Heart right ventricle (tissue), 16 donors: Measurements from ENCODE around the gene POGZ. TPM values are rescaled to one million over a fixed set of nuclear protein-coding genes. Genes with fewer than 3 reads are reported as not detected.

Source experiments
- ATAC-seq, 8 donors: fragments of 200-7000 bp; cut with Tn5 transposase; one replicate each; pipeline ENCODE4 v1.9.1; 2020; ENCODE audit warnings: mild to moderate bottlenecking in 8 of 8, moderate library complexity in 8 of 8, moderate number of reproducible peaks in 1 of 8
- DNase-seq, 2 donors: peaks; one replicate each; pipeline ENCODE4 v3.0.0-alpha.2; 2020
- H3K27ac ChIP-seq, 10 donors: fragments of 200-600 bp; sonication (generic) in 2 of 10; one replicate each; pipeline versions ENCODE4 v1.5.0 to v1.8.0; 2020 to 2022; ENCODE audit warnings: mild to moderate bottlenecking in 3 of 10
- H3K27me3 ChIP-seq, 7 donors: fragments of 200-600 bp; one replicate each; pipeline ENCODE4 v1.8.0; 2021 to 2022; ENCODE audit warnings: mild to moderate bottlenecking in 2 of 7
- H3K36me3 ChIP-seq, 9 donors: fragments of 200-600 bp; sonication (generic) in 1 of 9; one replicate each; pipeline versions ENCODE4 v1.5.0 to v1.8.0; 2020 to 2022; ENCODE audit warnings: mild to moderate bottlenecking in 2 of 9
- H3K4me1 ChIP-seq, 9 donors: fragments of 200-600 bp; sonication (generic) in 1 of 9; one replicate each; pipeline versions ENCODE4 v1.5.0 to v1.8.0; 2020 to 2022; ENCODE audit warnings: mild to moderate bottlenecking in 4 of 9
- H3K4me3 ChIP-seq, 10 donors: fragments of 200-600 bp; sonication (generic) in 2 of 10; one replicate each; pipeline versions ENCODE4 v1.5.0 to v1.8.0; 2020 to 2022; ENCODE audit warnings: mild to moderate bottlenecking in 7 of 10, moderate library complexity in 2 of 10
- H3K9me3 ChIP-seq, 11 donors: fragments of 200-600 bp in 10 of 11; sonication (generic) in 2 of 11; one replicate each; pipeline versions ENCODE4 v1.5.0 to v1.8.0; 2013 to 2022; ENCODE audit warnings: mild to moderate bottlenecking in 2 of 11, control low read depth in 1 of 11, moderate library complexity in 1 of 11
- WGBS, 2 donors: extraction: QIAGEN DNeasy Blood & Tissue Kit; methylation state at CpG; one replicate each; pipeline ENCODE4 v1.1.7; 2013; ENCODE audit warnings: inconsistent platforms in 1 of 2; 5-methylcytosine and 5-hydroxymethylcytosine counted together
- intact Hi-C, 10 donors: fragments of 100-400 bp; cut with DNase I; formaldehyde crosslinking; loops; one replicate each; pipeline versions ENCODE4 v1.11.1 to v1.14.2; 2022
- polyA plus RNA-seq, 2 donors: library from polyadenylated mRNA; stranded (reverse); fragments of 200-250 nt; gene quantifications; one replicate each; pipeline ENCODE4 v1.2.3, GENCODE V29; 2013
- total RNA-seq, 10 donors: library from RNA; stranded (reverse); fragmentation: NEBNext Ultra II Directional in 3 of 10; extraction: Animal tissue kit (Norgen Biotek cat#: 25700) in 3 of 10; gene quantifications; one replicate each; pipeline versions ENCODE4 v1.2.1 to v1.2.4, GENCODE V29; 2021 to 2023
- TF ChIP-seq, protein P1 (sequence below), 9 donors: fragments of 200-600 bp; sonication (generic) in 2 of 9; IDR thresholded peaks; one replicate each; pipeline versions ENCODE4 v1.5.0 to v1.8.0; 2021 to 2022; ENCODE audit warnings: antibody characterized with exemption in 9 of 9, mild to moderate bottlenecking in 5 of 9, moderate library complexity in 1 of 9
- donor health status: Arrhythmogenic right ventricular cardiomyopathy.
- donor health status: ischemic (EF 13 %, LVEDD 7.1; RV severe dilation, severe dysfunction).
- donor health status: healthy with polysubstance abuse.
- donor health status: DM: no; HTN: yes; CAD: no.
- donor health status: DM: no; HTN: no; CAD: no.
- donor health status: ischemic (EF 25% LVEDD 6.9; RV normal size, moderate dysfunction).
- donor health status: ischemic (EF 25% LVEDD 5.7; RV mildly dilated, moderate dysfunction).
- donor health status: healthy.
- donor health status: DM: yes; HTN: yes; CAD: no.
- donor health status: Ischemic cardiomyopathy.
- donor health status: ischemic (EF 35%, LVEDD 5.7; RV mildly dilated, moderate dysfunction).
- donor health status: nonischemic (EF 11% LVEDD 7.7; RV severe dilation, severe dysfunction).
- donor health status: DM: yes; HTN: yes; CAD: no.
- donor health status: PGD.
- donor health status: ischemic (EF 29% LVEDD 5.4; RV normal size, mild dysfunction).
- donor health status: nonischemic (EF 23%, LVEDD 6.1; RV moderate dilation, normal function).

Gene POGZ
- total and polyA plus RNA-seq, 12 donors = 8.2 to 58.6 (median 47.4) TPM

DNA sequence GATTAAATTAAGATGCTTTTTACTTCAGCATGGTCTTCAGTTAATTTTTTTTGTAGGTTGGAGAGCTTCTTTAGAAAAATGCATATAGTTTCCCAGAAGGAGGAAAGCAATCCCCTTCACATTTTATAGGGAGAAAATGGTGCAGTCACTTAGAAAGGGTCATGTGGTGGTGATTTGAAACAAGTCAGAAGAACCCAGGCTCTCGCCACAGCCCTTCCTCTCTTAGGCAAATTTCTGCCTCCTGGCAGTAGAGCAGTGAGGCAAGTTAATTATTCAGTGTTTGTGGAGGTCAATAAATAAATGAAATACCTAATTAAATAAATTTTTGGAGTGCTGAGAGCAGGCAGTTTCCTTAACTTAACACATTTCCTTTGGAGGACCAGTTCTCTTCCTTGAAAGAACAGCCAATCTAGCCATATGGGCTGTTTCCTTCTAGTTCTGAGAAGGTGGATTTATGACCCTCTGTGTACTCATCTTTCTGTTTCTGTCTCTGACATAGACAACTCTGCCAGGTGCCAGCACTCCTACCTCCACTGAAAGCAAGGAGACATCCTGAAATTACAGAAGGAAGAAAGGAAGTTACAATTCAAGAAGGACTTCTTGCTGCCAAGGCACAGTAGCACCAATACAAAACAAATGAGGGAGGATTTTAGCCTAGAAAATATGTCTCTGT lies 19.0 kb upstream of the POGZ start:
- intact Hi-C loops = loop anchor here in 1 of 10 donors (10.0 kb wide), 1 partner anchor 57 kb away; no protein-coding TSS in a partner anchor
- H3K4me3 ChIP-seq = no peak overlapping the region
- DNase-seq (no peak), ATAC-seq (no peak)
- H3K27me3 ChIP-seq = no peaks in the 10 kb centered on the region
- TF ChIP-seq, protein P1, sequence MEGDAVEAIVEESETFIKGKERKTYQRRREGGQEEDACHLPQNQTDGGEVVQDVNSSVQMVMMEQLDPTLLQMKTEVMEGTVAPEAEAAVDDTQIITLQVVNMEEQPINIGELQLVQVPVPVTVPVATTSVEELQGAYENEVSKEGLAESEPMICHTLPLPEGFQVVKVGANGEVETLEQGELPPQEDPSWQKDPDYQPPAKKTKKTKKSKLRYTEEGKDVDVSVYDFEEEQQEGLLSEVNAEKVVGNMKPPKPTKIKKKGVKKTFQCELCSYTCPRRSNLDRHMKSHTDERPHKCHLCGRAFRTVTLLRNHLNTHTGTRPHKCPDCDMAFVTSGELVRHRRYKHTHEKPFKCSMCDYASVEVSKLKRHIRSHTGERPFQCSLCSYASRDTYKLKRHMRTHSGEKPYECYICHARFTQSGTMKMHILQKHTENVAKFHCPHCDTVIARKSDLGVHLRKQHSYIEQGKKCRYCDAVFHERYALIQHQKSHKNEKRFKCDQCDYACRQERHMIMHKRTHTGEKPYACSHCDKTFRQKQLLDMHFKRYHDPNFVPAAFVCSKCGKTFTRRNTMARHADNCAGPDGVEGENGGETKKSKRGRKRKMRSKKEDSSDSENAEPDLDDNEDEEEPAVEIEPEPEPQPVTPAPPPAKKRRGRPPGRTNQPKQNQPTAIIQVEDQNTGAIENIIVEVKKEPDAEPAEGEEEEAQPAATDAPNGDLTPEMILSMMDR (IDR thresholded peaks at IDR 0.05) = no peak
- WGBS, 2 donors = 96 to 100% methylated on average over 1 of the region's 1 CpG
- no peak overlapping the region for H3K27ac ChIP-seq
- peaks cover 0 to 6% (median 0%) of the 10 kb centered on the region in 9 donors for H3K4me1 ChIP-seq
- peaks cover 0 to 15% (median 0%) of the 10 kb centered on the region in 11 donors for H3K9me3 ChIP-seq
- no peaks in the 10 kb centered on the region for H3K36me3 ChIP-seq

DNA sequence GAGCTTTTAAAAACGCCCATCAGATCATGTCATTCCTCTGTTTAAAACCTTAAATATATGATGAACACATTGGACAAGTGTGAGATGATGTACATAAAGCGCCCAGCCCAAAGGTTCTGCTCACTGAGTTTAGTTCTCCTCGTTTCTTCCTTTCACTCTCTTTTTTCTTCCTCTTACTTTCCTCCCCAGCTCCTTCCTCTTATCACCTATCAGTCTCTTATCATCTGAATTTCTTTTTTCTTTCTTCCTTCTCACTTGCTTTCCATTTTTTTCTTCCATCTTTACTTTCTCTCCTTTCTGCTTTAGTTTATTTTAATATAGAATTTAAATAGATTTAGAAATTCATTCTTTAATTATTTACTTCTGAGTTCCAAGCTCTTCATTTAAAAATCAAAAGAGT lies 17.8 kb upstream of the POGZ start:
- H3K9me3 ChIP-seq = peaks cover 0 to 10% (median 0%) of the 10 kb centered on the region in 11 donors
- intact Hi-C loops = loop anchor here in 1 of 10 donors (10.0 kb wide), 1 partner anchor 58 kb away; no protein-coding TSS in a partner anchor
- no peak for DNase-seq
- no peaks in the 10 kb centered on the region for H3K36me3 ChIP-seq
- 71 to 84% methylated on average over 3 of the region's 3 CpGs for WGBS, 2 donors
- no peaks in the 10 kb centered on the region for H3K27me3 ChIP-seq
- peaks cover 0 to 13% (median 6%) of the 10 kb centered on the region in 9 donors for H3K4me1 ChIP-seq
- ATAC-seq = no peak
- TF ChIP-seq, protein P1 (IDR thresholded peaks at IDR 0.05) = no peak
- no peak overlapping the region for H3K4me3 ChIP-seq
- H3K27ac ChIP-seq = no peak overlapping the region

DNA sequence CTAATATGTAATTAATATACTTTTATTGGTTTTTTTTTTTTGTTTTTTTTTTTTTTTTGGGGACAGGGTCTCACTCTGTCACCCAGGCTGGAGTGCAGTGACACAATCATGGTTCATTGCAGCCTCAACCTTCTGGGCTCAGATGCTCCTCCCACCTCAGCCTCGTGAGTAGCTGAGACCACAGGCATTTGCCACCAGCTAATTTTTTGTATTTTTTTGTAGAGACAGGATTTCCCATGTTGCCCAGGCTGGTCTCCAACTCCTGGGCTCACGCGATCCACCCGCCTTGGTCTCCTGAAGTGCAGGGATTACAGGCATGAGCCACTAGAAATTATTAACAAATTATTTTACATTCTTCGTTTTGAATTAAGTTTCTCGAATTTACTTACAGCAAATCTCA lies 16.8 kb upstream of the POGZ start:
- TF ChIP-seq, protein P1 (IDR thresholded peaks at IDR 0.05) = no peak
- H3K27me3 ChIP-seq = no peaks in the 10 kb centered on the region
- no peak for ATAC-seq
- H3K36me3 ChIP-seq = no peaks in the 10 kb centered on the region
- H3K4me3 ChIP-seq = no peak overlapping the region
- H3K4me1 ChIP-seq = peaks cover 0 to 13% (median 6%) of the 10 kb centered on the region in 9 donors
- intact Hi-C loops = loop anchor here in 2 of 10 donors (1.0 to 10.0 kb wide), 2 partner anchors 11 to 59 kb away; no protein-coding TSS in a partner anchor
- DNase-seq = no peak
- 87% methylated on average over 6 of the region's 6 CpGs for WGBS, 2 donors
- H3K9me3 ChIP-seq = peaks cover 0 to under 1% (median 0%) of the 10 kb centered on the region in 11 donors
- H3K27ac ChIP-seq = no peak overlapping the region

GRCh38 chr1:151475175-151475574 lies 15.9 kb upstream of the POGZ start:
- TF ChIP-seq, protein P1 (IDR thresholded peaks at IDR 0.05) = no peak
- Histone ChIP-seq H3K36me3 (no peaks in the 10 kb centered on the region), H3K4me3 (no peak overlapping the region), H3K27ac (no peak overlapping the region), H3K4me1 (peaks cover 0 to 13% (median 6%) of the 10 kb centered on the region in 9 donors), H3K27me3 (no peaks in the 10 kb centered on the region), H3K9me3 (no peaks in the 10 kb centered on the region)
- no peak for ATAC-seq
- 86 to 89% methylated on average over 1 of the region's 1 CpG for WGBS, 2 donors
- no peak for DNase-seq
- intact Hi-C loops = loop anchor here in 1 of 10 donors (10.0 kb wide), 1 partner anchor 60 kb away; no protein-coding TSS in a partner anchor
